Natural killer cell treated with Interleukin-12 subunit alpha and Interleukin-12 subunit beta and Interleukin-15 and Interleukin-18, amount 100 ng/mL, for 72 hours (primary cell): Measurements from ENCODE around the gene MAP1LC3A. TPM values are rescaled to one million over a fixed set of nuclear protein-coding genes. Genes with fewer than 3 reads are reported as not detected.

ENCODE experiments used
- ATAC-seq, 2 donors: fragments of 150-1000 bp; cut with Tn5 transposase in 1 of 2; sonication (Bioruptor Pico), chemical (Tn5 transposase) in 1 of 2; 2 replicates each; pipeline ENCODE4 v1.10.0; 2021
- DNase-seq: peaks from one replicate; pipeline ENCODE4 v3.0.0; 2022; ENCODE audit warnings: low spot score
- H3K27ac Mint-ChIP-seq, 2 donors: 1 replicate in 1 of 2; 2 replicates in 1 of 2; pipeline ENCODE4 v1.8.0; 2022; ENCODE audit warnings: mixed read lengths in 2 of 2, mild to moderate bottlenecking in 1 of 2, moderate library complexity in 1 of 2
- H3K27me3 Mint-ChIP-seq, 2 donors: 1 replicate in 1 of 2; 2 replicates in 1 of 2; pipeline ENCODE4 v1.8.0; 2022; ENCODE audit warnings: mixed read lengths in 2 of 2
- H3K36me3 Mint-ChIP-seq: one replicate; pipeline ENCODE4 v1.8.0; 2022; ENCODE audit warnings: mixed read lengths
- H3K4me1 Mint-ChIP-seq, 2 donors: 1 replicate in 1 of 2; 2 replicates in 1 of 2; pipeline ENCODE4 v1.8.0; 2022; ENCODE audit warnings: low read depth in 2 of 2, mixed read lengths in 2 of 2, mild to moderate bottlenecking in 1 of 2
- H3K4me3 Mint-ChIP-seq: one replicate; pipeline ENCODE4 v1.8.0; 2022; ENCODE audit warnings: mixed read lengths
- H3K9me3 Mint-ChIP-seq: 2 replicates; pipeline ENCODE4 v1.8.0; 2022; ENCODE audit warnings: mixed read lengths
- total RNA-seq, 2 donors: library from RNA; stranded (reverse); gene quantifications; one replicate each; pipeline ENCODE4 v1.2.3, GENCODE V29; 2022

Gene MAP1LC3A
- total RNA-seq, 2 donors from 2014 or later, result 5.3 to 6.4 TPM

DNA sequence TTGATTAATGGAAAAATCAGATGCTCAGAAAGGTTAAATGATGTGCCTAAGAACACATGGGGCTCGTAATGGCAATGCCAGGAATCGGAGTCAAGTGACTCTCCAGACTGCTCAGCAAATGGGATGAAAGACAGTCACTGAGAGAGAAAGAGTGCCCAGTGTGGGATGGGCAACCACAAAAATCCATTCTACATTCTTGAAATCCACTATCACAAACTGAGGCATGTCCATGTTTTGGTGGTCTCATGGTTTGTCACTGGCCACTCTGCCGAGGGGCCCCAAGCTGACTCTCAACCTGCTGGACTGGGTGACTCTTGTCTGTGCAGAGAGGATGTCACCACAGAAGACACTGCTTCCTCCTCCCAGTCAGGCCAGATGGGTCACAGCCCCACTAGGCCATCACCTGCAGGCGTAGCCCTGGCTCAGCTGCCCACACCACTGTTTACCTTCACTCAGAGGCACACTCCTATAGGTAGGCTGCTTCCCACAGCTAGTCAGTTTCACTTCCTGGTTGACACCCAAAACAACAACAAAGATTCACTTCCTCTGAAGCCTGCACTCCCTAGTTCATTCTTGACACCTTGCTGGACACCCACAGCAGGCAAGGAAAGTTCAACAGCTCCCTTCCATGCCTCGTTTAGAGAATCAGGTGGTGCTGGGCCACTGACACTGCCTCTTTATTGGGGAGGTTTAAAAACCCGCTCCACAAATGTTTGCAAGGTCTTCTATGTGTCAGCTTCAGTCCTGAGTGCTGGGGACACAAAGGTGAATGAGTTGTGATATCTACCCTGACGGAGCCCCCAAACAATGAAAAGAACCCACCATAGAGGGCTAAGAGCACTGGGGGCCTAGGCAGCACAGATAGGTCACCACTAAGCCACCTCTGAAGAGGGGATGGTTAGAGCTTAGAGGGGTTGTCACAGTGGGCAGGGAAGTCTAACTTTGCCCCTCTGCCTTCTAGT, 21.7 kb downstream of the MAP1LC3A start:
- no peak overlapping the region for H3K4me3 Mint-ChIP-seq
- H3K36me3 Mint-ChIP-seq, result no peaks in the 10 kb centered on the region
- H3K4me1 Mint-ChIP-seq, result peaks cover 11 to 15% of the 10 kb centered on the region in 2 donors
- DNase-seq (no peak), ATAC-seq (peak in 1 of 2 donors; percentile 45)
- no peaks in the 10 kb centered on the region for H3K27me3 Mint-ChIP-seq
- no peaks in the 10 kb centered on the region for H3K9me3 Mint-ChIP-seq
- peak overlapping the region; percentile 14 to 50 for H3K27ac Mint-ChIP-seq

DNA sequence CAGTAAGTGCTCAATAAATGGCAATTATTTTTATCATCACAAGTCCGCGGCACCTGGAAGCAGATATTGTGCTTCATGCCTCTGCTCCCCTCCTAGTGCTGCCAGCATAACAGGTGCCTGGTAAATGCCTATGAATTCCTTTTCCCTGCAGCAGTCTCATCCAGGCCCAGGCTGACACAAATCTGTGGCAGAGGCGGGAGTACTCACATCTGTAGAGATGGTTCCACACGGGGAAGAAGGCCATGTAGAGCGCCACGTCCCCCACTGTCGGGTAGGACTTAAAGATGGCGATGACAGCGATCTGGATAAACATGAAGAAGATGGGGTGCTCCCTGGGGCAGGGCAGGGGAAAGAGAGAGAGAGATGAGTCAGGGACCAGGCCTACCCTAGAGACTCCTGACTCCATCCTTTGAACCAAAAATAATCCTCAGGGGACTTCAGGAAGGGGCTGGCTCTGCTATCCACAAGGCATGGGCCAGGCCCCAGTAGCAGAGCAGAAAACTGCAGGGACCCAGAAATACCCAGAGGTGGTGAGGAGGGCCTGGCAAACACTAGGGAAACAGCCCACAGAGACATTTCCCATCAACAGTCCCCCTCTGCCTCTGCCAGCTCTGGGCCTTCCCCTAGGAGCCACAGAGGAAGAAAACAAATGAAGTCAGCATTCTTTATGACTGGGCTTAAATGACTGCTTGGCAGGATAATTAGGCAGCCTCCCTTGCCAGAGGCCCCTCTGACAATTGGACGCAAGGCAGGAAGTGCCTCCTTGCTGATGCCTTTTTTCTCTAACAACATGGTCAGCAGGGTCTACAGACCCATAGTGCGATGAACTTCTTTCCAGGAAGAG, 23.0 kb downstream of the MAP1LC3A start:
- Mint-ChIP-seq H3K27me3 (no peaks in the 10 kb centered on the region), H3K9me3 (no peaks in the 10 kb centered on the region), H3K36me3 (no peaks in the 10 kb centered on the region), H3K4me3 (peak overlapping the region; percentile 5), H3K4me1 (peaks cover 11 to 15% of the 10 kb centered on the region in 2 donors), H3K27ac (peak overlapping the region; percentile 67 to 80)
- ATAC-seq (peak; percentile 78 to 79), DNase-seq (no peak)

DNA sequence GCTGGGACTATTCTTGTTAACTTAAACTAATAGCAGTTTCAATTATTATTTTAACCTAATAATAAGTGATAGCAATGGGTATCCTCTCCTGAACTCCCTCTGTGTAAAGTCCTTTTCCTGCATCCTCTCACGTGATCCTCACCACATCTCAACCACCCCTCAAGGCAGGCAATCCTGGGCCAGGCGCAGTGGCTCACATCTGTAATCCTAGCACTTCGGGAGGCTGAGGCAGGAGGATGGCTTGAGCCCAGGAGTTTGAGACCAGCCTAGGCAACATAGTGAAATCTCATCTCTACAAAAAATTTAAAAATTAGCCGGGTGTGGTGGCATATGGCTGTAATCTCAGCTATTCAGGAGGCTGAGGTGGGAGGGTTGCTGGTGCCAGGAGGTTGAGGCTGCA, 23.7 kb downstream of the MAP1LC3A start:
- no peaks in the 10 kb centered on the region for H3K9me3 Mint-ChIP-seq
- DNase-seq, result no peak
- peak overlapping the region; percentile 67 to 80 for H3K27ac Mint-ChIP-seq
- no peaks in the 10 kb centered on the region for H3K27me3 Mint-ChIP-seq
- ATAC-seq, result no peak
- no peak overlapping the region for H3K4me3 Mint-ChIP-seq
- H3K4me1 Mint-ChIP-seq, result peaks cover 11 to 15% of the 10 kb centered on the region in 2 donors
- no peaks in the 10 kb centered on the region for H3K36me3 Mint-ChIP-seq

DNA sequence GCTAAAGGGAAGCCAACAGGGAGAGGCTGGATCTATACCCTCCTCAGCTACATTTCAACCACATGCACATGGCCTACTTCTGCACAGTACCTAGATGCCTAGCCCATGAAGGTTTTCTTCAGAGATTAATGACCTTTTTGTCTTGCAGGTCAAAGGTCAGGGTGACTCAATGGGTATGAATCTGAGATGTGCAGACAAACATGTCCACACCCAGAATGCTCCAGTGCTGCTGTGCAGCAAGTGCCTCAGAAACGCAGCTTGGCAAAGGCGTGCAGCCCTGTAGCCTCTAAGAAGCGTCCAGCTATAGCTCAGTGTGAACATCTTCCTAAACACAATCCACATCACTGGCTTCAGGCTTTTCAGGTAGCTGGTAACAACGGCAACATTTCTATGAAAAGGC, 24.4 kb downstream of the MAP1LC3A start:
- H3K9me3 Mint-ChIP-seq, result no peaks in the 10 kb centered on the region
- ATAC-seq (no peak), DNase-seq (no peak)
- H3K4me3 Mint-ChIP-seq, result no peak overlapping the region
- no peak overlapping the region for H3K27ac Mint-ChIP-seq
- no peaks in the 10 kb centered on the region for H3K27me3 Mint-ChIP-seq
- peaks cover 11 to 15% of the 10 kb centered on the region in 2 donors for H3K4me1 Mint-ChIP-seq
- H3K36me3 Mint-ChIP-seq, result no peaks in the 10 kb centered on the region

DNA sequence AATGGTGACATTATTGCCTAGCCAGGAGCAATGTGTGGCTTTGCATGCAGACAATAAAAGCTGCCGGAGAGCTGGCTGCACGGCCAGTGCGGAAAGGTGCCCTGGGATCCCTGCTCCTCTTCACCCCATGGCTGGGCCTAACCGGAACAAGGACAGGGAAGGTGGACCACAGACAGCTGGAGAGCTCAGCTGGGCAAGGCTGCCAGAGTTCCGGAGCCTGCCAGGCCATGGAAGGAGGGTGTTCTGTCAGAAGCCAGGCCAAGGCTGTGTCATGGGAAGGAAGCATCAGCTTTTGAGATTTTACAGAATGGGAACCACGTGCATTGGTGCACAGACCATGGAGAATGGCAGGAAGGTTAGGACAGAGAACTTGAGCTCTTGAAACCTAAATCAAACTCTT, 25.0 kb downstream of the MAP1LC3A start:
- Mint-ChIP-seq H3K27me3 (no peaks in the 10 kb centered on the region), H3K4me1 (peaks cover 11 to 15% of the 10 kb centered on the region in 2 donors), H3K27ac (no peak overlapping the region), H3K36me3 (no peaks in the 10 kb centered on the region), H3K4me3 (no peak overlapping the region), H3K9me3 (no peaks in the 10 kb centered on the region)
- ATAC-seq (no peak), DNase-seq (no peak)

DNA sequence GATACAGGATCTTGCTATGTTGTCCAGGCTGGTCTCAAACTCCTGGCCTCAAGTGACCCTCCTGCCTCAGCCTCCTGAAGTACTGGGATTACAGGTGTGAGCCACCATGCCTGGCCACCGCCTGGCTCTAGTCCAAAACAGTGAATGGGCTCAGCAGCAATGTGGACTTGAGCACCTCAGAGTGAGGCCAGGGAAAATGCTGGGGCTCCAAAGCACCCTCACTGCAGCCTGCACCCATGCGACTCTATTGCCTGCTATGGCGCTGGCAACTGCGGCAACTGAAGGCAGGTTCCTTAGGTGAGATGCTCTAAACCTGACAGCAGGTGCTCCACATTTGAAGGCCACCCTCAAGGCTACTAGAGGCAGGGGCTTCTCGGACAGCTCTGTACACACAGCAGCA, 26.5 kb downstream of the MAP1LC3A start:
- Mint-ChIP-seq H3K4me1 (peaks cover 11 to 12% of the 10 kb centered on the region in 2 donors), H3K27me3 (no peaks in the 10 kb centered on the region), H3K9me3 (no peaks in the 10 kb centered on the region), H3K27ac (no peak overlapping the region), H3K36me3 (no peaks in the 10 kb centered on the region), H3K4me3 (no peak overlapping the region)
- DNase-seq, result no peak
- ATAC-seq, result no peak

DNA sequence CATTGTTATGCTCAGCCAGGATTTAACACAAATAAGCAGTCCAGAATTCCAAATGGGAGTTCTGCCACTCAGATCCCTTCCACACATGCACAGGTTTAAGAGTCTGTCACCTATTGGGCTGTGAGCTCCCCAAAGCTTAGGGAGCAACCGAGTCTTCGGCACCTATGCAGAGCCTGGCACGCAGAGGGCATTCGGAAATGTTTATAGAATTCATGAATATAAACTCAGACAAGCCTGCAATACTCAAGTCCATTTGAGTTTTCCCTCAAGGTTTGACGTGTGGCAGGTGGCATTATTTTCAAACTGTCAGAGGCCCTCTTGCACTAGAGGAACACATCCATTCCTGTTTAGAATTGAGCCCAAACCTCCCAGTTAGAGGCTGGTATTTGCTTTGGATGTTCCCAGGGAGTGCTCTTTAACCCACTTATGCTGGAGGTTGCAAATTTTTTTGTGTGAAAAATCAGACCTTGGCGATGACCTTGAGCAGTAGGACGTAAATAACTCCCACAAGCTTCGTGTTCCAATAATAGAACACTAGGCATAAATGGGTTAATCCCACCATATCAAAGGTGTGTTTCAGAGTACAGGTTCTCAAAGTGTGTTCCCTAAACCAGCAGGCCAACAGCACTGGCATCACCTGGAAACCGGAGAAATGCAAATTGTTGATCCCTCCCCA, 28.1 kb downstream of the MAP1LC3A start:
- no peak overlapping the region for H3K27ac Mint-ChIP-seq
- ATAC-seq, result no peak
- H3K9me3 Mint-ChIP-seq, result no peaks in the 10 kb centered on the region
- H3K36me3 Mint-ChIP-seq, result no peaks in the 10 kb centered on the region
- H3K4me3 Mint-ChIP-seq, result no peak overlapping the region
- no peak for DNase-seq
- H3K4me1 Mint-ChIP-seq, result peaks cover under 1% of the 10 kb centered on the region in 2 donors
- H3K27me3 Mint-ChIP-seq, result no peaks in the 10 kb centered on the region

DNA sequence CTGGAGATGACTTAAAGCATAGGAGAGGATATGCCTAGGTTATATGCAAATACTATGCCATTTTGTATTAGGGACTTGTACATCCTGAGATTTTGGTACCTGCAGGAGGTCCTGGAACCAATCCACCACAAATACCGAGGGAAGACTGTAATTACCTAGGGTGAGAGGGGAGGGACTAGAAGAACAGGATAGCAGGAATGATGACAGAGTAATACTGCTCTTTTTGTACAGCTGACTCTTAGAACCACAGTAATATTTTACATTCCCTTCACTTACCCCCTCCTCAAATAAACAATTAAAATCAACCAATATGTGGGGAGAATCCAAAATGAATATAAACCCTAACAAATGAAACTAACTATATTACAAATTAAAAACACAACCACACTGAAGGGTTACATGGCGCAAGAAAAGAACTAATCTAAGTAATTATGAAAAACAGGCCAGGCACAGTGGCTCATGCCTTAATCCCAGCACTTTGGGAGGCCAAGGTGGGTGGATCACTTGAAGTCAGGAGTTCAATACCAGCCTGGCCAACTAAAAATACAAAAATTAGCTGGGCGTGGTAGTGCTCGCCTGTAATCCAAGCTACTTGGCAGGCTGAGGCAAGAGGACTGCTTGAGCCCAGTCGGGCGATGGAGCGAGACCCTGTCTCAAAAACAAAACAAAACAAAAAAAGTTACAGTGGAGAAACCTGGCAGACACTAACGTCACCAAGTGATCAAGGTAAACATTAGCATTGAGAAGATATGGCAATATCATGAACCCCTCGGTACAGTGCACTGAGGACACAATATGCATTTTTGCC, 37.1 kb downstream of the MAP1LC3A start:
- Mint-ChIP-seq H3K4me1 (no peaks in the 10 kb centered on the region), H3K27ac (no peak overlapping the region), H3K4me3 (no peak overlapping the region), H3K9me3 (no peaks in the 10 kb centered on the region), H3K36me3 (no peaks in the 10 kb centered on the region), H3K27me3 (no peaks in the 10 kb centered on the region)
- ATAC-seq, result no peak
- no peak for DNase-seq

DNA sequence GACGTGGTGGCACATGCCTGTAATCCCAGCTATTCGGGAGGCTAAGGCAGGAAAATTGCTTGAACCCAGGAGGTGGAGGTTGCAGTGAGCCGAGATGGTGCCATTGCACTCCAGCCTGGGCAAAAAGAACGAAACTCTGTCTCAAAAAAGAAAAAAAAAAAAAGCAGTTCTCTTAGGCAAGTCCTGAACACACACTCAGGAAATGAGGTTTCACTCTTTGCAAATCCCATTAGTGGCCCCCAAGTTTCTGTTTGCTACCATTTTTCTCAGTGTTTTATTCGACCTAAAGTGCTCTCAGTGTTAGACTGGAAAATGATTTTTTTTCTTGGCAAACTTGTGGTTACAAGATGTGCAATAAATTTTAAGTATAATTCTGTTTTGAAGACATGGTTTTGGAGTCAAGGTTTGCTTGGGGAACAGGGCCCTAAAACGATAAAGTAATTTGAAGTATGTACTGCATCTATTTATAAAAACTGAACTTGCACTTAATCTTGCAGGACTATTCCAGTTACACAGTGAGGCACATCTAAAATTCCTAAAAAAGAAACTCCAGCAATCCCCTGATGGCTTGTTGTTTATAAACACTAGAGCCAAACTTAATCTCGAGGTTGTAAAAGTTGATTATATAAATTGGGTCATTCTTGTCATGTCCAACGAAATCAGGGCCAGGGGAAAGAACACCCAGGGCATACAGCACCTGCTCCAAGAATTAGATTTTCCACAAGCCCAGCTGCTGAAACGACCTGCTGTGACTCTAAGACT, 42.6 kb downstream of the MAP1LC3A start:
- H3K27ac Mint-ChIP-seq, result no peak overlapping the region
- no peaks in the 10 kb centered on the region for H3K9me3 Mint-ChIP-seq
- no peaks in the 10 kb centered on the region for H3K36me3 Mint-ChIP-seq
- H3K27me3 Mint-ChIP-seq, result no peaks in the 10 kb centered on the region
- no peaks in the 10 kb centered on the region for H3K4me1 Mint-ChIP-seq
- no peak for DNase-seq
- ATAC-seq, result no peak
- no peak overlapping the region for H3K4me3 Mint-ChIP-seq

DNA sequence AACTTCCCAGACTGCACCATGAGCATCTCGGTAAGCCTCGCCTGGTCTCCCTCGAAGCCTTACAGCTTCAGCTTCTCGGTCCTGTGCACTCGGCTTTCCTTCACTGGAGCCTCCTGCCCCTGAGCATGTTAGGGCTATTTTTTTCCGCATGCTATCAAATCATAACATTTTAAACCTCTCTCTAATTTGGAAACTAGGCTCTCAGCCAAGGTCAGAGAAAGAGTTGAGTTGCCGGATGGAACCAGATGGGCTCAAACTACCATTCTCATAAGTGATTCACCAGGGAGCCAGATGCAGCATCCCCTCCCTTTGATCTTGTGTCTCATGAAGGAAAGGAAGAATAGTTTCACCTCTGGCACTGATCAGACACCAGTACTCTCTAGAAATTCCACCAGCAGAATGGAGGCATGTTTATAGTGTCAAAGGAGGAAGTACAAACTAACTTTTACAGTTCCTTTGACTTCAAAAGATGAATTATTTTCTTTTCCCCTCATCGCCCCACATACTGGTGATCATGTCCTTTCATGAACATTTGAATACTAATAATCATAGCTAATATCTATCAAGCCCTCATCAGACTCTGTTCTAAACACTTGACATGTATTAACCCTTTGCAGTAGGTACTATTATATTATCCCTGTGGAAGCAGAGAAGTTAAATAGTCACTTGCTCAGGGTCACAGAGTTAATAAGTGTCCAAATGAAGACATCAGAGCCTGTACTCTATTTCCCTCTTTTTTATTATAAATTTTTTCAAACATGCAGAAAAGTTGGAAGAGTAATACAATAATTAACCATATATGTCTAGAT, 46.7 kb downstream of the MAP1LC3A start:
- ATAC-seq (no peak), DNase-seq (no peak)
- H3K4me3 Mint-ChIP-seq, result no peak overlapping the region
- H3K27me3 Mint-ChIP-seq, result no peaks in the 10 kb centered on the region
- H3K27ac Mint-ChIP-seq, result no peak overlapping the region
- H3K4me1 Mint-ChIP-seq, result no peaks in the 10 kb centered on the region
- peaks cover 4% of the 10 kb centered on the region for H3K36me3 Mint-ChIP-seq
- no peaks in the 10 kb centered on the region for H3K9me3 Mint-ChIP-seq

DNA sequence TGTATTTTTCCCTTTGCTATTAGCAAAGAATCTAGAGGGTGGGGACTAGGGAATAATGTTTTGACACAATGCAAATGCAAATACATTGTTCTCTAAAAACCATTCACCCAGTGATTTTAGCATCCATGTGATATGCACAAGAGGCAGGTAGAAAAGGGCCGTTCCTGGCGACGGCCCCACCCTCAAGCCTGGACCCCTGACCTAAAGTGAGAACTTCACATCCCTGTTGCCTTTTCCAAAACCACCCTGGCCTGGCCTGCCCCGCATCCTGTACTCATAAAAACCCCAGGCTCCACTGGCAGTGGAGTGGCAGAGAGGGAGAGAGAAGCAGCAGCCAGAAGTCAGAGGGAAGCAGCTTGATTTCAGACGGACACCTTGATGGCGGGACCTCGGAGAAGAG, 48.5 kb downstream of the MAP1LC3A start:
- DNase-seq (no peak), ATAC-seq (no peak)
- H3K9me3 Mint-ChIP-seq, result no peaks in the 10 kb centered on the region
- H3K27ac Mint-ChIP-seq, result no peak overlapping the region
- peaks cover 4% of the 10 kb centered on the region for H3K36me3 Mint-ChIP-seq
- H3K4me1 Mint-ChIP-seq, result no peaks in the 10 kb centered on the region
- H3K4me3 Mint-ChIP-seq, result no peak overlapping the region
- no peaks in the 10 kb centered on the region for H3K27me3 Mint-ChIP-seq
